ENCODE data around the gene STX1A.
A peak's percentile ranks its signal among the peaks of the same experiment; 100 is the strongest.

Gene STX1A

DNA sequence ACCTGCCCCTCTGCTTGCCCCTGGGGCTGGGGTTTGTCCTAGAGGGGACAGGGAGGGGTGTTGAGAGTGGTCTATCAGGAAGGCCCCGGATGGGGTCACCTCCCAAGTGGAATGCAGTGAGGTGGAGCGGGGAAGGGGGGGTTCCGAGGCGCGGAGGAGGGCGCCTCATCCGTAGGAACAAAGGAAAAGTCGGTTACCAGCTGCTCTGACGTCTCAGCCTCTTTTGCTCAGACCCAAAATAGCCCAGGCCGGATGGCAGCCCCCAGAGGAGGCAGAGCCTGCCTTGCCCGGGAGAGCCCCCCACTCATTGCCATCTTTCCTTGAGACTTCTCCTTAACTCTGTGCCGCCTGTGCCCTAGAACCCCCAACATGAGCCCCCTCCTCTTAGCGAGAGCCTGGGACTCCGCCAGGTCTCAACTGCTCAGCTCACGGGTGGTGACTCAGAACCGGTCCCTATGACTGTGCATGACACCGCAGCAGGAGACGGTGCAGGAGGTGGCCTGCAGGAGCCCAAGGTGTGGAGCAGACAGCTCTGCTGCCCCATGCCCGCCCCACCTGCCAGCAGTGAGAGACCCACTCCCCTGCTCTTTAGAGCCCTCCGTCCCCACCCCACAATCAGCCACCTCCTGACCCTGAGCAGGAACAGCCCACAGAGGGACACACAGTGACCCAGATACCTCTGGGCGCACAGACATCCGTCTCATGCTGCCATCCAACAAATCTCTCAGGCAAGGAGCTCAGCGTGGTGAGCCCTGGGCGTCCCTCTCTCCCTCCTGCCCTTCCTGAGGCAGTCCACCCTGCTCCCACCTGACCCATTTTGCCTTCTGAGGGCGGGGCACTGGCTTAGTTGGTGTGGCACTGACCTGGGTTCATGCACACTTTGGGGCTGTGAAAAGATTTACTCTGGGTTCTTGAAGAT lies 13.1 kb downstream of the STX1A start:
- peak in 1 of 5 experiments; percentile 29 for DNase-seq

DNA sequence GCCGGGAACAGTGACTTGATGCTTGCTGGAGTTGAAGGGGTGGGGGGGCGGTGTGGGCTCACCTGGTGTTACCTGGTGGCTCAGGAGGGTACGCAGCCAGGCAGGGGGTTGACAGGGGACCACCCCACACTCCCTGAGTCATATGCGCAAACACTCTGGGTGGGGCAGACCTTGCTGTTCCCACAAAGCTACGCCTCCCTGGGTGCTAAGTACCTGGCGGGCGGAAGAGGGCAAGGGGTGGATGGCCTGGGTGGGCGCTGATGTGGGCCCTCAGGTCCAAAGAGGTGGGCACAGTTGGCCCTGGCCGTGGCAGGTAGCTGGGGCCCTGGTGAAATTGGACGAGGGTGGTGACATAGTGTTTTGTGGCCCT lies 13.9 kb downstream of the STX1A start:
- no peak for DNase-seq

DNA sequence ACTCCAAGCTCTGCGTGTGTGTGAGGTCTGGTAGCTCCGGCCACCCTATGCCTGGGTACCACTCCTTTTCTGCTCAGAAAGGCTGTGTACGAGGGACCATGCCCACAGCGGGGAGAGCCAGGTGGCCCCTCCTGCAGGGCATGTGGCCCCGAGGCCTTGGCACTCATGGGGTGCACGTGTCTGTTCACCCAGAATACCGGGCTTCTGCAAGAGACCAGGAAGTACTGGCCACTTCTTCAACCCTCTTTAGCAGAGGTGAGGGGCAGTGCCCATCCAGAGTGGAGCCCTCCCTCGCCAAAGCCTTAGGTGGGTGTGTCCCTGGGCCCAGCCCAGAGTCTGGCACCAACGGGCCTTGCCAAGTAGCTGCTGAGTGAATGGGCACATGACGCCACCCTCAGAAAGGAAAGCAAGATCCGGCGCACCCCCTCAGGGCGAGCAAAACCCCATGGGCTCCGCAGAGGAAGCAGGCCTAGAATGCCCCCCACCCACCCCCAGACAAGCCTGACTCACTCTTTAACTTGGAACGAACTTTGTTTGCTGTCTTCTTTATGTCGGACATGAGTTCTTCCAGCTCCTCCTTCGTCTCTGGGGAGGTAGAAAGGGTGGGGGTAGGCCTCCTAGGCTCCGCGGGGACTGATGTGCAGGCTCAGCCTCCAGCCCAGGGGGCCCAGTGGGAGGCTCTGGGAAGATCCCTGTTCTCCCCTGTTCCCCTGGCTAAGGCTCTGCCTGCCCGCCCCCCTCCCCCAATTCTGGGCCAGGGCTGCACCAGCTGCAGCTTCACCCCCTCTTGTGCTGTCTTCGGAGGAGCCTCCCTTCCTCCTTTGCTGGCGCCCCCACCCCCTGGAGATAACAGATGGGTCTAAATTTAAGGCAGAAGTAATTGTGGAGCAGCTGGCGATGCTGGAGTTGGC lies 14.6 kb downstream of the STX1A start:
- no peak for DNase-seq

DNA sequence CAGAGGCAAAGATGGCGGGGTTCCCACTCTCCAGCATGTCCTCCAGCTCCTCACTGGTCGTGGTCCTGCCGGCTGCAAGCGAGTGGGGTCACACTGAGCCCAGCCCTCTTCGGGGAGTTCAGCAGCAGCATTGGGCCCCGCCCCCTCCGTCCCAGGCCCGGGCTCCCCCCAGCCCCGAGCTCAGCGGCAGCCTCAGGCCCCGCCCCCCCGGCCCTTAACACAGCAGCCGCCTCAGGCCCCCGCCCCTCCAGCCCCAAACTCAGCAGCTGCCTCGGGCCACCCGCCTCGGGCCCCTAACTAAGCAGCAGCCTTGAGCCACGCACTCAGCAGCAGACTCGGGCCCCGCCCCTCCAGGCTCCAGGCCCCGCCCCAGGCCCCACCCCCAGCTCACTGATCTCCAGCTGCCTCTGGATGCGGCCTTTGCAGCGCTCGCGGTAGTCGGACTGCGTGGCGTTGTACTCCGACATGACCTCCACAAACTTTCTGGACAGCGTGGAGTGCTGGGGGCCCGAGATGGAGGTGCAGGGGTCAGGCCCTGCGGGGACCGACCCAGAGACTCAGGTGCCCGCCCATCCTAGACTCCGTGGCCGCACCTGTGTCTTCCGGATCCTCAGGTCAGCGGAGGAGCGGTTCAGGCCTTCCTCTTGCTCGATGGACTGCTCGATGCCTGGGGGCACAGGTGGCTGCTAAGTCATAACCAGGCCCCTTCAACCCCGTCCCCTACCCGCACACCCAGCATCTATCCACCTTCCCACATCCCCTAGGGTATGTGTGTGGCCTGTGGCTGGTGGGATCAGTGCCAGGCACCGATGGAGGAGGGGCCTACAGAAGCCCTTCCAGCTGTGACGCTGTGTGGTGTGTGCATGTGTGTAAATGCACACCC lies 15.5 kb downstream of the STX1A start:
- DNase-seq, result peak in 1 of 5 experiments; percentile 35

DNA sequence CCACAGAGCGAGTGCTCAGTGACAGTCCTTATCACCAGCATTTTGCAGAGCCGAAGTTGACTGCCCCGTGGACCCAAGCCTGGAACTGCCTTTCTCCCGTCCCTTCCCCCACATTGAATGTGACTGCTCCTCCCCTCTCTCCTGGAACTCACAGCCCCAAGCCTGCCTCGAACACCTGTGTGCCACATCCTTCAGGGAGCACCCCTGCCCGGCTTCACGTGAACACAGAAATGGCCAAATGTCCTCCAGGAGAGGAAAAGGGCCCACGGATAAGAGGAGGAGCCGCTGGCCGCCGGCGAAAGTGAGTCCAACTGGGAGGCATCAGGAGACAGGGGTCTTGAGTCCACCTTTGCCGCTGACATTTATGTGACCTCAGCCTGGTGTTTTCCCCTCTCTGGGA lies 16.2 kb downstream of the STX1A start:
- DNase-seq, result no peak

DNA sequence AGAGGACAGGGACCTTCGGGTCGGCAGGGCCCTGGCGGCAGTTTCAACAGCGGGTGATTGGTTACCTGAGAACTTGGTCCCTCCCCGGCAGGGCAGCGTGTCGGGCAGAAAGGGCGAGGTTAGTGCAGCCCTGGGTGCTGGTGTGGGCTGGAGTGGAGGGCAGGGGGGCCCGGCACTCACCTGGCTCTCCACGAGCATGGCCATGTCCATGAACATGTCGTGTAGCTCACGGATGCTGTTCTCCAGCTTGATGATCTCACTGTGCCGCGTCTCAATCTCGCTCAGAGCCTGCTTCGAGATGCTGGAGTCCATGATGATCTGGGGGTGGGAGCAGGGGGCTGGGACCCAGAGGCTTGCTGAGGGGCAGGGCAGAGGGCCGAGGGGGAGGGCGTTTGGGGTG lies 16.8 kb downstream of the STX1A start:
- DNase-seq, result no peak

DNA sequence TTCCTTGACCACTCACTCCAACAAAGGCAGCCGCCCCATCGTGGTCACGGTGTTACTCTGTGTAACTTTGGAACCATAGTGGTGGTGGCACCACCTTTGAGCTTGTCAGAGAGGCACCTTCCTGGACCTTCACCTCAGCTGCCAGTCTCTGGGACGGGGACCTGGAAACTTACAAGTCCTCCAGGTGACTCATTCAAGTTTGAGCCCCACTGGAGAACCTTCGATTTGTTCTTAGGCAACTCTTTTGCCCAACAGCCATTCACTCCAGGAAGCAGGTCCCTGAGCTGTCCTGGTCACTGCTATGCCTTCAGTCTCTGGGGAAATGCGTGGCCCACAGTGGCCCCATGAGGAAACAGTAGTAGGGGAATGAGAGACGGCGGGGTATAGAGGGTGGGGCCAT lies 17.2 kb downstream of the STX1A start:
- no peak for DNase-seq

DNA sequence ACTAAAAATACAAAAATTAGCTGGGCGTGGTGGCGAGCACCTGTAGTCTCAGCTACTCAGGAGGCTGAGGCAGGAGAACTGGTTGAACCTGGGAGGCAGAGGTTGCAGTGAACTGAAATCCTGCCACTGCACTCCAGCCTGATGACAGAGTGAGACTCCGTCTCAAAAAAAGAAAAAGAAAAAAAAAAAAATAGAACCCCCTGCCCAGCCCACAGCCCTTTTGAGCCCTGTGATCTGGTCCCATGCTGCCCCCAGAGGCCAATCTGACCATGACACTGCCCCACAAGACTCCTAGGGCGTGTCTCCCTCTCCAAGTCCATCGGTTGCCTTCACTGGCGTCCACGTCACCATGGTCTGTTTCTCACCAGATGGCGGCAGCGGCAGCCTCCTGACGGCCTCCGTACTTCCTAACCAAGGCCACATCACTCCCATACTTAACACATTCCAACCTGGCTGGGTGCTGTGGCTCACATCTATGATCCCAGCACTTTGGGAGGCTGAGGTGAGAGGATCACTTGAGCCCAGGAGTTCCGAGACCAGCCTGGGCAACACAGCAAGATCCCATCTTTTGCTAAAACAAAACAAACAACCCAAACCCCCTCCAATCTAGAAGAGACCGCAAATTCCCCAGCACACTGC lies 18.0 kb downstream of the STX1A start:
- DNase-seq, result no peak

DNA sequence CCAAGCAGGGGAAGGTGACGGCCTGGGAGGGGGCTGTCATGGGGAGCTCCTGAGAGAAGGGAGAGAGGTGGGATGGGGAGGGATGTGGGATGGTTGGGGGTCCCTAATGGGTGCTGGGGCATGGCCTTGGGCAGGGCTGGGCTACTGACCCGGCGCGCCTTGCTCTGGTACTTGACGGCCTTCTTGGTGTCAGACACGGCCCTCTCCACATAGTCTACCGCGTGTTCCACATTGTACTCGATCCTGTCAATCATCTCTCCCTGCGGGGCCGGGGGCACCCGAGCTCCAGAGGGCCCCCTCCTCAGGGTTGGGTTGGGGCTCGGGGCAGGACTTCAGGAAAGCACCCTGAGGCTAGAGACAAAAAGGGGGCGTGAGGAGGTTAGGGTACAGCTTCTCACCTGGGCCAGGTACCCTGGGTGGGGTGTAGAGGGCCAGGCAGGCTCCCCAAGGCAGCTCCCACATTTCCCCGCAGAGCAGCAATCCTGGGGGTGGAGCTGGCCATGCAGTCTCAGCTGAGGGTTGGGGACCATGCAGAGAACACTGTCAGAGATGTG lies 18.8 kb downstream of the STX1A start:
- DNase-seq, result no peak

DNA sequence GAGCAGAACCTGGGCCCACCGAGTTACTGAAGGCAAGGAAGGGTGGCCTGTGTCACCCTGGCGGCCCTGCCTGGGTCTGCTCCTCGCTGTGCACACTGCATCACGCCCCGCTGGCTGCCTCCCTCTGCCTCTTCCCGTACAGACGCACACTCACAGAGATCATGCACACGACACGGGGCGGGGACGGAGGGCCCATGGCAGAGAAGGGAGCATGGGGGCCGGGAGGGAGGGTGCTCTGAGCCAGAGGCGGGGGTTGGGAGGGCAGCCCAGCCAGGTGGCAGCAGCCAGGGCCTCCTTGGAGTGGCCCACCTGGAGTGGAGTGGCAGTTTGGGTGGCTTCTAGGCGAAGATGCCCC lies 19.4 kb downstream of the STX1A start:
- DNase-seq, result no peak

DNA sequence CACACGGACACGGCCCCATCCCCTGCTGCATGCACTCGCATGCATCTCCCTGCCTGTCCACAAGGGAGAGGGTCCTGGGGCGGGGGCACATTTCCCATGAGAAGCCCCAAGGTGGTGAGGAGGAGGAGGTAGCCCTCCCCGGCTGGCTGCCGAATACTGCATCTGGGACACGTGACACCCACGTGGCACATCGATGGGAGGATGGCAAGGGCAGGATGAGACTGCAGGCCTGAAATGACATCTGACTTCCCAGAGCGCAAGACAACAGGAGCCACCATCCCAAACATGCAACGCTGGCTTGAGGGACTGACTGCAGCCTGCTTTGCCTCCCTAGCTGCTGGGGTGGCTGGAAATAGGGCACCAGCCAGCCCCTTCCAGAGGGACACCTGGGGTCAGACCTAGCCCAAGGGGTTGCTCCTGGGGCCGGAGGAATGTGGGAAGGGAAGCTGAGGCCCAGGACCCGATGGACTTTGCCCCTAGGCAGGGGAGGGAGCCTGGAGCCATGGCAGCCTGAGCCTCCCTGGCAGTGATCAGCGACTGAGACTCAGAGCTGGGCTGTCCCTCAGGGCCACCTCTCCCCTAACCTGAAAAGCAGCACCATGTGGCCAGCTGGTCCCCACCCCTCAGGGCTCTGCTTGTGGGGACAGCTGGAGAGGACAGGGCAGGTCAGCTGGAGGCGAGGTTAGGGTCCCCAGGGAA lies 19.9 kb downstream of the STX1A start:
- no peak for DNase-seq

DNA sequence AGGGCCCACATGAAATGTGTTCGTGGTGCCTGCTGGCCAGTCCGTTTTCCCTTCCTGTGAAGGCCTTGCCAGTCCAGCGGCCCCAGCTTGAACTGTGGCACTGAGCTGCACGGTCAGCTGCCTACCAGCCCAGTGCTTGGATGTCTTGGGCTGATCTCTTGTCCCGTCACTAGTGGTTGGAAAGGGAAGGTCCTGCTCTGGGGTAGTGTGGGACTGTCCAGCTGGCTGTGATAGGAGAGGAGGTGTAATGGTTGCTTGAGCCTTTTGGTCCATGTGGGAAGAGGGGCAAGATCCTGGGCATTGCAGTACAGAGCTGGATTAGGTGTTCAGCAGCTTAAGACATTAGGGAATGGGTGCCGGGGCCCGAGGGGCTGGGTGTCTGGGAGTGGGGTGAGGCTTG lies 21.1 kb downstream of the STX1A start:
- no peak for DNase-seq

DNA sequence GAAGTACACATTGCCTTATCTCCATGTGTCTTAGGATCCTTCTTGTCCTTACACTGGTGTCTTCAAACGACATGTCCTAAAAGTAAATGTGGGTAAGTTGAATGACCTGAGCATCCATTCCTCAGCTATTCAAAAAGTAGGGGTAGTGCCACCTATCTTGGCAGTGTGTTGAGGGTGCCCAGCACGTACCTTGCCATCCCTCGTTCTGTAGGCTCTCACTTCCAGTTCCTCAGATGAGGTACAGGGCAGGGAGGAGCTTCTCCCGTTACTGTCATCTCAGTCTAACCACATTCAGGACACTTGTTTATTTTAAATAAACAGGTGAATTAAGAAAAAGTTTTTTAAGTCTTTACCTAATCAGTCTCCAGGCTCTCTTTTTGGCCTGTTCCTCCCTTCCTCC lies 23.1 kb downstream of the STX1A start:
- DNase-seq, result no peak

DNA sequence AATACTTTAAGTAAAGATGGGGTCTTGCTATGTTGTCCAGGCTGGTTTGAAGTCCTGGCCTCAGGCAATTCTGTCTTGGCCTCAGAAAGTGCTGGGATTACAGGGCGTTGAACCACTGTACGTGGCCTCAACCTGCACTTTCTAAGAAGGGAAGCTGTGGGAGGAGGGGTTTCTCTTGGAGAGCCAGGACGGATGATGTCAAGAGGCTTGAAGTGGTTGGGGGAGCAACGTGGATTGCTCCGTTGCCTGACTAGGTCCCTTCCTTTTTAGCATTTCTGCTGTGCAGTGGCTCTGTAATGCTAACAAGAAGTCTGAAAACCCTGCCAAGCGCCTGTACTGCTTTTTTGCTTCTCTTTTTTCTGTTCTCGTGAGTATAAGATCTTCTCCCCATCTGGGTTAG lies 28.8 kb downstream of the STX1A start:
- DNase-seq, result no peak

DNA sequence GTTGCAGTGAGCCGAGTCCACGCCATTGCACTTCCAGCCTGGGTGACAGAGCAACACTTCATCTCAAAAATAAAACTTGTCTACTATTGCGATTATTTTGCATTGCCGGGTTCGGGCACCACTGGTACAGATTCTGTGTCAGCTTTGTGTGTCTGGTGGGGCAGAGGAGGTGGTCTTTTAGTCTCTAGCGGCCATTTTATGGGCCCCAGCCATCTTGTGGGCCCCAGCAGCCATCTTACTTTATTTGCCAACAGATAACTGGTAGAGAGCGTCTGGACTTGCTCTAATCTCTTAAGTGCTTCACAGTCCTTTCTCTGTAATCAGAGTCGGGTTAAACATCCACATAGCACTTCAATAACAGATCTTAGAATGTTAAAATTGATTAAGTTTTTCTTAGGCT lies 31.2 kb downstream of the STX1A start:
- DNase-seq, result no peak

DNA sequence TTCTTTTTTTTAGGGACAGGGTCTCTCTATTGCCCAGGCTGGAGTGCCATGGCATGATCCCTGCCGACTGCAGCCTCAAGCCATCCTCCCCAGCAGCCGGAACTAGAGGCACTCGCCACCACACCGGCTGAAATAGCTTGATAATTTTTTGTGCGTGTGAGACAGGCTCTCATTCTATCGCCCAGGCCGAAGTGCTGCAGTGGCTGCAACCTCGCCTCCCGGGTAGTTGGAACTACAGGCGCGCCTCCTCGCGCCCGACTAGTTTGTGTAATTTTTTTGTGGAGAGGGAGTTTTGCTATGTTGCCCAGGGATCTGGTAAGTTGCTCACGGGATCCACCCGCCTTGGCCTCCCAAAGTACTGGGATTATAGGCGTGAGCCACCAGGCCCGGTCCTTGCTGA lies 34.2 kb downstream of the STX1A start:
- no peak for DNase-seq

DNA sequence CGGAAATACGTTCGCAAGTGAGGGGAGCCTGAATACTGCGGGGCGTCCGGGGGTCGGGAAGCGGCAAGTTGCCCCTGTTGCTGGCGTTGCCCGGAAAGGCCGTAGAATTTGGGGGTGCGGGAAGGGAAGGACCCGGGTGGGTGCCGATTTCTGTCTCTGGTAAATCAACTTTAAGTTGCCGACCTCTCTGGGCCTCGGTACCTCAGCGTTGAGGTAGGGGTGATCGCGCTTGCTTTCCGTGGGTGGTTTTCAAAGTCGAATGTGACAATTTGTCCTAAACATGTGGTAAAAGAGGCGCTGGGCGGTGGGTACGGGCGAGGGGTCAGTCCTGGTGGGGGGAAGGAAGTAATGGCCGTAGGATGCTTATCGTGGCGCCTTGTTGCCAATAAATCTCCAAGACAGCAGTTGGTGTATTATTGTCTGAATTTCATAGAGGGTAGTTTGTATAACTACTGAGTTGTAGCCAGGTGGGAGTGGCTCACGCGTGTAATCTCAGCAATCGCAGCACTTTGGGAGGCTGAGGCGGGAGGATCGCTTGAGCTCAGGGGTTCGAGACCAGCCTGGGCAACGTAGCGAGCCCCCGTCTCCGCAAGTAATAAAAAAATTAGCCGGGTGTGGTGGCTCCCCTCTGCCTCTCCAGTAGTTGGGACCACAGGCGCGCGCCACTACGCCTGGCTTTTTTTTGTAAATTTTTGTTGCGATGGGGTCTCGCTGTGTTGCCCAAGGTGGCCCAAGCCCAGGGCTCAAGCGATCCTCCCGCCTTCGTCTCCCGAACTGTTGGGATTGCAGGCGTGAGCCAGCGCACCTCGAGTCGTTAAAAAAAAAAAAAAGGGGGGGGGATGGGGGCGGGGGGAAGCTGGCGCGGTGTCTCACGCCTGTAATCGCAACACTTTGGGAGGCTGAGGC lies 35.4 kb downstream of the STX1A start:
- peak in 1 of 5 experiments; percentile 21 for DNase-seq

DNA sequence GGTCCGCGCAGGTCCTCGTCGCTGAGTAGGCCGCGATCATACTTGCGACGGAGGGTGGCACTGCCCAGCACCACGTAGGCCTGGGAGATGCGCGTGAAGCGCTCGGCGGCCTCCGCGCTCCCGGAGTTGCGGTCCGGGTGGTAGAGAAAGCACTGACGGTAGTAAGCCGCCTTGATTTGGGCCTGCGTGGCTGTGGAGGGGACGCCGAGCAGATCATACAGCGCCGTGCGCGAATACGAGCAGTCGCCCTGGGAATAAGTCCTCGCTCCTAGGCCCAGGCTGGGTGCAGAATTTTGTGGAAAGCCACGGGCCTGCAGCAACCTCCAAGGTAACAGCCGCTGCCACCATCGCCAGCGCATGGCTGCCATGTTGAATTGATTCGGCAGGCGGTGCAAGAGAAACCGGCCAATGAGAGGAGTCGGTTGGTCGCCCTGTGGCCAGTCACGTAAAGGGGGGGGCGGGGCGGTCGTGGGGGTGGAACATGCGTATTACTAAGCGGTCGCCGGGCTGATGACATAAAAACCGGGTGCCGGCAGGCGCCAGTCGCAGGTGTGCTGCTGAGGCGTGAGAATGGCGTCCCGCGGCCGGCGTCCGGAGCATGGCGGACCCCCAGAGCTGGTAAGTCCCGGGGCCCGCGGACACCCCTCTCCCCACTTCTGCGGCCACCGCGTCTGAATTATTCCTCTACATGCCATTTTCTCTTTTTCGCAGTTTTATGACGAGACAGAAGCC lies 36.2 kb downstream of the STX1A start, which contains the start of the genes BUD23 and DNAJC30:
Gene BUD23, plus strand, starts transcription at position 542 of the 732 bp plus-strand sequence. Its CDS starts 29 bp downstream, at position 571.
Gene DNAJC30, minus strand, starts transcription at position 398 of the 732 bp plus-strand sequence. Its CDS starts 30 bp downstream, at position 368.
- peak; percentile 84 to 98 (median 94) for DNase-seq

DNA sequence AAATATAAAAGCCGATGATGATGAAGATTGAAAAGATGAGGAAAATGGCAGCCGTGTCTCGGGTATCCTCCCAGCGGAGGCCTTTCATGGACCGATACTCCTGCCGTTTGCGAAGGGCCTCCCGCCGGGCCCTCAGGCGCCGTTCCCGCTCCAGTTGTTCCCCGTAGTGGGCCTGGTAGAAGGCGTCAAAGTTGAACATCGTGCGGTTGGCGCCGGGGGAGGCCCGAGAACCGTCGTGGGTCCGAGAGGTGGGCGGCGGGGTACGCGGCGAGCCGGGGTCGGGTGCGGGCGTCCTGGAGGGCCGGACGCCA lies 36.8 kb downstream of the STX1A start:
- DNase-seq, result no peak
